ENCODE measurements around the gene CCDC158.

CCDC158 gene

DNA sequence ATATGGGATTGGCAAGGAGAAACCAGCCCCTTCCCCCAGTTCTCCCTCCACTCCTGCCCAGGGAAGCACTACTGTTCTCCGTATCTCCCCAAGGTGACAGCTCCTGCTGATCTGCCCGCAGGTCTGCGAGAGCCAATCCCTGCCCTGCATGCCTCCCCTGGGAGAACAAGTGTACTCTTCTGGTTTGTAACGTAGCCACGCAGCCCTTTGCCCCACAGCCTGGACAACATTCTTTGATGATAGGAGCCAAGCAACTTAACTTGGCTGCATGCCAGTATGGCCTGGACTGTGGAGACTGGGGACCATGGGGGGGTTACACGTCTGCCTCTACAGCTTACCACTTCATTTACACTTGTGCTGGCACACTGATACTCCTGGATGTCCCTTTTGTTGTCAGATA, 112.4 kb downstream of the CCDC158 start:
- no peak for DNase-seq (ENCODE audit: extremely low read depth, insufficient read length)
- H3K36me3 ChIP-seq (ENCODE audit: control insufficient read depth, insufficient read depth, low read length): no peaks in the 10 kb centered on the region
- no peak overlapping the region for H3K4me3 ChIP-seq (replicated peaks; ENCODE audit: low read depth, low read length)
- peaks cover 3% of the 10 kb centered on the region; the same call in 1 of the 2 replicates for H3K27me3 ChIP-seq (replicated peaks; ENCODE audit: control insufficient read depth, insufficient read depth, low read length)
- TF ChIP-seq CTCF (IDR thresholded peaks at IDR 0.05; ENCODE audit: insufficient read depth, low read length, poor library complexity, severe bottlenecking): no peak

DNA sequence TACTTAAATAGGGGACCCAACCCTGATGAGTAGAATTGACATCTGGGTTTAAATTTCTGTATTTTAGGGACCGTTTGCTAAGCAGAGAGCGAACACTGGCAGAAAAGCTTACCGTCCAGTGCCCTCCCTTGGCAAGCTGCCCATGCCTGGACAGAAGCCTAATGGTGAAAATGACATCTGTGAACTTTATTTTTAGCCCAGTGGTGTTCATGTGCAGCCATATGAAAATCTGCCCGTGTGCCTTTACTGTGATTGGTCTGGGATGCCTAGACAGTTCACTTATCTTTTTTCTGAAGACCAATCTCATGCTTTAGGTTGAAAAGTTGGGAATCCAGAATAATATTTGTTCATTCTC, 113.3 kb downstream of the CCDC158 start:
- DNase-seq (ENCODE audit: extremely low read depth, insufficient read length): no peak
- no peak overlapping the region for H3K4me3 ChIP-seq (replicated peaks; ENCODE audit: low read depth, low read length)
- H3K27me3 ChIP-seq (replicated peaks; ENCODE audit: control insufficient read depth, insufficient read depth, low read length): peaks cover 3% of the 10 kb centered on the region; the same call in 1 of the 2 replicates
- H3K36me3 ChIP-seq (ENCODE audit: control insufficient read depth, insufficient read depth, low read length): no peaks in the 10 kb centered on the region
- no peak for TF ChIP-seq CTCF (IDR thresholded peaks at IDR 0.05; ENCODE audit: insufficient read depth, low read length, poor library complexity, severe bottlenecking)

DNA sequence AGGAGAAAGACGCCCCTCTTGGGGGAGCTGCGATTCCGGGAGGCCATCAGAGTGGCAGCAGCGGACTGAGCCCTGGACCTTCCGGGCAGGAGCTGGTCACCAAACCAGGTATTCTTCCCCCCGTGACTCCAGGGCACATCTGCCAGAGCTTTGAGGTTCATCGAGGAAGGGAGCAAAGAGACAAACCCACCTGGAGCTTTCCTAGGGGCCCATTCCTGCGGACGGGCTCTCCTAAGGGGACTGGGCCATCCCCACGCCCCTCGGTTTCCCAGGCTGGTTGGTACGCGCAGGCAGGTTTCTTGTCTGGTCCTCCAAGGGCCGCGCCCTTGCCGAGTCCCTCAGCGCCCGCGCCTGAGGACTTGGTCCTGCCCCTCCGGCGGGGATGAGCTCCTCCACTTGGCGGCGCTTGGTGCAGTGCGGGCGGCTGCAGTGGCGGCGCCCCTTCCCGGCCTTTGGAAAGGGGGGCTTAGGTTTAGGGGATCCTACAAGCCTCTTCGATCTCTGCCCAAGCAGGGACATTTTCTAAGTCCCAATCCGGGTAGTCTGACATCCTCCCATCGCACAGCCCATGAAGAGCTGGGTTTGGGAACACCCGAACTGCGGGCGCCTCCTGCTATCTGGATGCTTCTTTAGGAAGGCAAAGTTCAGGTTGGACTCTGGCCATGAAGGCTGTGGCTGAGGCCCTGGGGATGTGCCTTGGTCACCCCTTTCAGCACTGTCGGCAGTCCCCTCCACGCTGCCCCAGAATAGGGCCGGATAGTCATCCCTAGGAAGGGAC, 113.9 kb downstream of the CCDC158 start:
- peak; percentile 13 for TF ChIP-seq CTCF (IDR thresholded peaks at IDR 0.05; ENCODE audit: insufficient read depth, low read length, poor library complexity, severe bottlenecking)
- no peak for DNase-seq (ENCODE audit: extremely low read depth, insufficient read length)
- H3K4me3 ChIP-seq (replicated peaks; ENCODE audit: low read depth, low read length): peak overlapping the region; percentile 56
- H3K27me3 ChIP-seq (replicated peaks; ENCODE audit: control insufficient read depth, insufficient read depth, low read length): peaks cover 3% of the 10 kb centered on the region; the same call in 1 of the 2 replicates
- no peaks in the 10 kb centered on the region for H3K36me3 ChIP-seq (ENCODE audit: control insufficient read depth, insufficient read depth, low read length)

GRCh38 chr4:76305971-76306881, 114.7 kb downstream of the CCDC158 start, which contains the start of gene STBD1:
Gene STBD1, plus strand, starts transcription at chr4:76306733. Its CDS starts 37 bp downstream, at chr4:76306770.
- peak within 1 kb of the TSS; percentile 56 for H3K4me3 ChIP-seq (replicated peaks; ENCODE audit: low read depth, low read length)

More at GRCh38 chr4:76305971-76306881, 114.7 kb downstream of the CCDC158 start, which contains the start of gene STBD1:
- Histone ChIP-seq H3K36me3 (ENCODE audit: control insufficient read depth, insufficient read depth, low read length) (no peaks in the 10 kb centered on the region), H3K27me3 (replicated peaks; ENCODE audit: control insufficient read depth, insufficient read depth, low read length) (peaks cover 3% of the 10 kb centered on the region; the same call in 1 of the 2 replicates)
- no peak for TF ChIP-seq CTCF (IDR thresholded peaks at IDR 0.05; ENCODE audit: insufficient read depth, low read length, poor library complexity, severe bottlenecking)
- DNase-seq (ENCODE audit: extremely low read depth, insufficient read length): no peak
